GM18951 (cell line): ENCODE results near the gene SART3.
"Not testable (repeated sequence)": the region's sequence is repeated elsewhere in the genome, so short reads cannot be mapped to it uniquely, and the experiment has no call there.

Source experiments
- POLR2A ChIP-seq: IDR thresholded peaks from 4 replicates; pipeline ENCODE4 v1.6.1; 2011; ENCODE audit warnings: mild to moderate bottlenecking; ENCODE audit not compliant: insufficient read length, insufficient read depth; ENCODE audit errors: extremely low read depth
- in situ Hi-C: fragments of 300-500 bp; cut with MboI; formaldehyde crosslinking; loops from one replicate; pipeline ENCODE4 v1.12.0; 2022; ENCODE audit warnings: low sequenced_read_pairs, mixed read lengths, inconsistent platforms; ENCODE audit not compliant: unreplicated experiment

Gene SART3

GRCh38 chr12:108591267-108591980, 30.5 kb upstream of the SART3 start:
- TF ChIP-seq POLR2A, result no peak
- in situ Hi-C loops, result no loop called here

DNA sequence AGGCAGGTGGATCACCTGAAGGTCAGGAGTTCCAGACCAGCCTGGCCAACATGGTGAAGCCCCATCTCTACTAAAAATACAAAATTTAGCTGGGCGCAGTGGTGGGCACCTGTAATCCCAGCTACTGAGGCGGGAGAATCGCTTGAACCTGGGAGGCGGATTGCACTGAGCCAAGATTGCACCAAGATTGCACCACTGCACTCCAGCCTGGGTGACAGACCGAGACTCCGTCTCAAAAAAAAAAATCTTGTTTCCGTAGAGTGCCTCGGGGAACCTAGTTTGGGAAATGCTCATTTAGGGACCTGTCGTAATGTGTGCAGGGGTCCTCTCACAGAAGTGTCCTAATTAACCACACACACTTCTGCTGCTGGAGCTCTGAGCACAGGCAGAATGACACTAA, 29.5 kb upstream of the SART3 start:
- in situ Hi-C loops, result not testable (repeated sequence)

GRCh38 chr12:108589840-108590229, 28.9 kb upstream of the SART3 start:
- in situ Hi-C loops, result no loop called here
- no peak for TF ChIP-seq POLR2A

DNA sequence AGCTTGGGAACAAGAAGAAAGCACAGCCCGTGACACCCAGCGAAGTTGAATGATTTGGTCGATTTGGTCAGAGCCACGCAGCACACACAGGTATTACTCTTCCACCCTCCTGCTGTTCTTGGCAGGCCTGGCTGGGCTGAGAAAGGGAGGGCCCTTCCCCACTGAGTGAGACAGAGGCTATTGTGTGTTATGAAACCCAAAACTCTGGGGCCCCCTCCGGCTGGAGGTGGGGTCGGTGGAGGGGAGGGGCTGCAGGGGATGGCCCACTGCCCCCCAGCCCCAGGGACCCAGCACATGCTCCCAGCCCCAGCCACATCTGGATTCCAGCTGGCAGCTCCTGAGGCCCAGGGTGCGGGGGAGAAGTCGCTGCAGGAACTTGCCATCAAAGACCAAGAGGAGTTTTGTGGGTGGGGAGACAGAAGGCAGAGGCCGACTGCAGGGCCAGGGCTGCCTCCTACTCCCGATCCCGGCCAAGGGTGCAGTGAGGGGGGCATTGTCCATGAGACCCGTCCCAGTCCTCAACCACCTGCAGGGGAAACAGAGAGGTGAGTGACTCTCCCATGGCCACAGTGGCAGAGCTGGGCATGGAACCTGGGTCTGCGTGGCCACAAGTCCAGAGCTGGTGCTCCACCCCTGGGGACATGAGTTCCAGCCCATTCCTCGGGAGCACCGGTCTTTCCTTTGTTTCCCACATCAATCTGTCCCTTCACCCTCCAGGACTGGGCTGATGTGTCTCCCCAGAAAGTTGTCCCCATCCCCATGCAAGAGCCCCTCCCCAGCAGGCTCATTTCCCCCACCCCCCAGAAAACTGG, 28.3 kb upstream of the SART3 start:
- in situ Hi-C loops, result no loop called here
- no peak for TF ChIP-seq POLR2A

DNA sequence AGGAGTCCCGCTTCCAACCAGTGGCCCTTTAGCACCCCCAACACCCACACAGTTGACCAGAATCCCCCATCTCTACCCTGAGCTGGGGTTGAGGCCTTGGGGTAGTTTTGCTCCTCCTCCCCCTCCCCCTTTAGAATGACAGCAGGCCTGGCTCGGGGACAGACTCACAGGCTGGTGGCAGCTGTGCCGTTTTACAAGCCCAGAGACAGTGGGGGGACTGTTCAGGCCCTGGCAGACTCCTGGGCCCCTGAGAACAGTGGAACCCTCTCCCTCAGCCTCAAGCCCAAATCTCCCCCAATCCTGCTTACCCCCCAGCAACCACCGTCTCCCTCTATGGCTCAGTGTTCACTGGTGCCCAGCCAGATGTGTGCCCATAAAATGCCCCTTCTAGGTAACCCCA, 26.9 kb upstream of the SART3 start:
- in situ Hi-C loops, result no loop called here
- no peak for TF ChIP-seq POLR2A

DNA sequence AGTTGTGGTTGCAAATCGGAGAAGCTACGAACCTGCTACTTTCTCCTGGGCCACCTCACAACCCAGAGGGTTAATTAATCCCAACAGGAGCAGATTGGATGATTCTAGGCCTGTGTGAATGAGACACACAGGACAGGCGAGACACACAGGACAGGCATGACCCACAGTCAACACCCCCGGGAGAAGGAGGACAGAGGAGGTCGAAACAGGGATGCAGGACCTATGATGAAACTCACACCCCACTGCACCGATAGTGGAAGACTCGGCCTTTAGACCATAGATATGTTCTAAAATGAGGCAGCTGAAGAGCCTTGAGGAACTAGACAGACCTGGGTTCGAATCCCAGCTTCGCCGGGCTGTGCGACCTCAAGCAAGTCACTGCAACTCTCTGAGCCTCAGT, 25.3 kb upstream of the SART3 start:
- TF ChIP-seq POLR2A, result no peak
- in situ Hi-C loops, result no loop called here

DNA sequence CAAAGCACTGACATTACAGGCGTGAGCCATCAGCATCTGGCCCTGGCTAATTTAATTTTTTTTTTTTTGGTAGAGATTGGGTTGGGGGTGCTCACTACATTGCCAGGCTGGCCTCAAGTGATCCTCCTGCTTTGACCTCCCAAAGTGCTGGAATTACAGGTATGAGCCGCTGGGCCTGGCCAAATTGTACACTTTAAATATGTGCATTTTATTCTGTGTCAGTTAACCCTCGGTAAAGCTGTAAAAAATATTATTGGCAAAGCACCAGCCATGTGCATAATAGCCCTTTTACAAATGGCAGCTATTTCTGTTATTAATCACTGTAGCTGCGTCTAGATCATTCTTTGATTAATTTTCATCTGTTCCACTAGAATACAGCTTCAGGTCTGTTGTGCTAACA, 24.9 kb upstream of the SART3 start:
- no peak for TF ChIP-seq POLR2A
- in situ Hi-C loops, result no loop called here

- no peak for TF ChIP-seq POLR2A
- in situ Hi-C loops, result no loop called here
Measured at GRCh38 chr12:108584456-108585065, 23.6 kb upstream of the SART3 start.

DNA sequence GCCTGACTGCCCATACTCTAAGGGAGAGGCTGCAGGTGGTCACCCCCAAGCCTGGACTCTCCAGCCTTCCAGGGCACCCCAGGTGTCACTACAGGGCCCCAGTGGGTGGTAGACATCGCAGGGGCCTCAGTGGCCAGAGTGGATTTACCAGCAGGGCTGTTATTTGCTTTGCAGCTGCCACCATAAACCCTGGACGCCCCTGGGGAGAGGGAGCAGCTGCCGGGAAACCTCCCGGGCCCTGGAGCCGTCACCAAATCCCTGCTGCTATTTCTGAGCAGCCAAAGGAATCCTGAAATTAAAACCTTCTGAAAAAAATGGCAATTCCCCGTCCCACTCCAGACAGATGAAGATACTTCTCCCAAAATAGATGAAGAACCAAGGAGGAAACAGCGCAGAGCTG, 23.0 kb upstream of the SART3 start:
- in situ Hi-C loops, result no loop called here
- no peak for TF ChIP-seq POLR2A

DNA sequence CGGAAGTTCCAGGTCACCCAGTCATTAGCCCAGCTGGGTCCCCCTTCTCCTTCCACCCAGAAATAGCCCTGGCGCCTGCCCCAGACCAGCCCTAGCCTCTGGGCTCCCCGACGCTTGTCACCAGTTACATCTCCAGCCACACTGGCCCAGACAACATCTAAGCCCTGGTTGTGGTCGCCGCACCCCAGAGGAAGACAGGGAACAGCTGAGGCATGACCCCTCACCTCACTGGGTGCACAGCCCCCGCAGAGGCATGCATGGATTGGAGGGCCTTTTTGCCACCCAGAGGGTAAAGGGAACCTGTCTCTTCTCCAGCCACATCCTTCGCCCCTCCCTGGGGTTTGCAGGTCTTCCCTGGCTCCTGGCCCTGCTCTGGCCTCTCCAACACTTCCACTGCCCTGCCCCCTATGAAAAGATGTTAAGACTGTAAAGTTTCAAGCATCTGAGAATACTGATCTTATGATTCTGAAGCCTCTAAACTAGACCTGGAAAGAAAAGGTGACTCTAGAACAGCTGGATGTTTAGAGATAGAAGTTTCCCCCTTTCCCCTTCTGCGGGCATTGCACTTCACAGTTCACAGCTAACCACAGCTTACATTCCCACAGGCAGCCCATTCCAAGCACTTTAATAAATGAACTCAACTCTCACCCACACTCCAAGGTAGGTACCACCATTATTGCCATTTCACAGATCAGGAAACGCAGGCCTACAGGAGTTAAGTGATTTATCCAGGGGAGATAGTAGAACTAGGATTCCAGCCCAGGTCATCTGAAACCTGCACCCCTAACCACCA, 22.2 kb upstream of the SART3 start:
- in situ Hi-C loops, result no loop called here
- no peak for TF ChIP-seq POLR2A

GRCh38 chr12:108582509-108582908, 21.5 kb upstream of the SART3 start:
- in situ Hi-C loops, result no loop called here
- no peak for TF ChIP-seq POLR2A

DNA sequence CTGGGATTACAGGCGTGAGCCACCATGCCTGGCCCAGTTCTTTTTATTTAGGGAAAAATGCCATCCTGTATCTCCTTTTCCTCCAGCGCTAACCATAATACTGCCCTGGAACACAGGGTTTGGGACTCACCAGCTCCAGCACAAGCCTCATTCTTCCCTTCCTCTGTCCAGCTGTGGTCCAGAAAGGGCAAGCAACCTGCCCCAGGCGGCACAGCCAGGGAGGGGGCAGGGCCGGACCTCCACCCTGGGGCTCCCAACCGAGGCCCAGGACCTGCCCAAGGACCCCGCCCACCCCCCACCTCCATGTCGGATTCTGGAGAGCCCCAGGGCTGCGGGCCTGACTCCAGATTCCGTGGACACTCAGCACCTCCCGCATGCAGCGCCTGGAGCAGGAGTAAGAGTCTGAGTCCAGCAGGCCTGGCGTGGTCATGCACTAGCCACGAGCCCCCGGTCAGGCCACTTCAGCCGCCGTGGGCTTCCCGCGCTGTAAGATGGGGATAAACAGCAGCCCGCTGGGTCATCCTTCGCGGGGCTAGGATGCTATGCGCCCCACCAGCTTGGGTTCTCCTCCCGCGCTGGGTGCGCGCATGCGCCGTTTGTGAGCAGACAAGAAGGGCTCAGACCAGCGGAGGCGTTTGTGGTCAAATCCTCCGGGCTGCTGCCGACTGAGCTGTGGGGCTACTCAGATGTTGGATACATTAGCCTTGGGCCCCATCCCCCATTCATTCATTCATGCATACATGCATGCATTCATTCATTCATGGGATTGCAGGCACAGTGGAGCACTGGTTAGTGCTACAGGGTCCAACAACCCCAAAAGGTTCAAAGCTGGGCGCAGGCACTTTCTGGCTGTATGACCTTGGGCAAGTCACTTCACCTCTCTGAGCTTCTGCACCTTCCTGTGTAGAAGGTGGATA, 20.6 kb upstream of the SART3 start:
- in situ Hi-C loops, result no loop called here
- TF ChIP-seq POLR2A, result no peak
